IMR-90 (cell line): ENCODE results near the gene CMTR1. TPM values are rescaled to one million over a fixed set of nuclear protein-coding genes. Genes with fewer than 3 reads are reported as not detected.

Experiments
- ATAC-seq: fragments of 200-7000 bp; cut with Tn5 transposase; 2 replicates; pipeline ENCODE4 v1.9.1; 2020; ENCODE audit warnings: low read depth, mild to moderate bottlenecking, moderate library complexity
- BruUV-seq: library from RNA; stranded (reverse); fragments of 400-500 nt; replicated peaks from 2 replicates; lab custom pipeline; 2021; lab: Mats Ljungman, UMichigan
- CTCF ChIA-PET: fragments of 300-600 bp; formaldehyde crosslinking; extraction: SDS; loops from one replicate; lab custom pipeline; 2021; ENCODE audit warnings: antibody characterized with exemption; lab: Yijun Ruan, JAX
- POLR2A ChIA-PET: fragments of 300-600 bp; sonication (Branson Sonifier 250); formaldehyde crosslinking; loops from one replicate; lab custom pipeline; 2022; ENCODE audit warnings: antibody characterized with exemption; ENCODE audit not compliant: unreplicated experiment; lab: Charles Lee
- DNase-seq: peaks from one replicate; pipeline ENCODE4 v3.0.0; 2013
- H2AFZ ChIP-seq: replicated peaks from 2 replicates; pipeline ENCODE3; 2013; ENCODE audit warnings: low read length, mild to moderate bottlenecking; ENCODE audit not compliant: poor library complexity
- H2AK5ac ChIP-seq: 2 replicates; pipeline ENCODE4 v1.6.1; 2013; ENCODE audit warnings: low read depth, low read length, inconsistent platforms
- H2AK9ac ChIP-seq: replicated peaks from 2 replicates; pipeline ENCODE3; 2013; ENCODE audit warnings: mild to moderate bottlenecking, low read depth, low read length, moderate library complexity; ENCODE audit not compliant: poor library complexity
- H2BK120ac ChIP-seq: 2 replicates; pipeline ENCODE4 v1.6.1; 2013; ENCODE audit warnings: low read depth, low read length, inconsistent platforms
- H2BK15ac ChIP-seq: 3 replicates; pipeline ENCODE4 v1.6.1; 2013; ENCODE audit warnings: low read depth, low read length, inconsistent platforms
- H2BK20ac ChIP-seq: 2 replicates; pipeline ENCODE4 v1.6.1; 2013; ENCODE audit warnings: low read depth, mild to moderate bottlenecking, inconsistent platforms, low read length, moderate library complexity
- H2BK5ac ChIP-seq: 2 replicates; pipeline ENCODE4 v1.6.1; 2013; ENCODE audit warnings: mild to moderate bottlenecking, low read depth, low read length, inconsistent platforms; ENCODE audit not compliant: poor library complexity, severe bottlenecking
- H3K14ac ChIP-seq: replicated peaks from 2 replicates; pipeline ENCODE4 v1.6.1; 2013; ENCODE audit warnings: low read depth, low read length, inconsistent platforms
- H3K18ac ChIP-seq: 2 replicates; pipeline ENCODE4 v1.6.1; 2013; ENCODE audit warnings: low read depth, low read length, control low read depth
- H3K23ac ChIP-seq: 2 replicates; pipeline ENCODE4 v1.6.1; 2013; ENCODE audit warnings: low read depth, low read length, inconsistent platforms
- H3K27ac ChIP-seq: 2 replicates; pipeline ENCODE4 v1.5.1; 2013; ENCODE audit warnings: mild to moderate bottlenecking, control low read depth, low read length; ENCODE audit not compliant: insufficient read depth
- H3K27me3 ChIP-seq: 2 replicates; pipeline ENCODE4 v1.6.1; 2013; ENCODE audit warnings: low read length; ENCODE audit not compliant: control insufficient read depth, insufficient read depth
- H3K36me3 ChIP-seq: 2 replicates; pipeline ENCODE4 v1.6.1; 2013; ENCODE audit warnings: low read length, mixed read lengths; ENCODE audit not compliant: control insufficient read depth, insufficient read depth
- H3K4ac ChIP-seq: 2 replicates; pipeline ENCODE4 v1.6.1; 2013; ENCODE audit warnings: low read depth, low read length, inconsistent platforms
- H3K4me1 ChIP-seq: 2 replicates; pipeline ENCODE4 v1.6.1; 2013; ENCODE audit warnings: low read length, mixed read lengths; ENCODE audit not compliant: control insufficient read depth, insufficient read depth
- H3K4me2 ChIP-seq: 2 replicates; pipeline ENCODE4 v1.6.1; 2013; ENCODE audit warnings: low read depth, mild to moderate bottlenecking, control low read depth, low read length, moderate library complexity
- H3K4me3 ChIP-seq: 2 replicates; pipeline ENCODE4 v1.5.1; 2013; ENCODE audit warnings: low read depth, mild to moderate bottlenecking, control low read depth, low read length, moderate library complexity; ENCODE audit not compliant: insufficient read depth
- H3K56ac ChIP-seq: 2 replicates; pipeline ENCODE4 v1.6.1; 2013; ENCODE audit warnings: low read length, inconsistent platforms; ENCODE audit not compliant: insufficient read depth; ENCODE audit errors: extremely low read depth
- H3K79me1 ChIP-seq, 2 experiments: 2 replicates each; pipeline ENCODE4 v1.6.1; 2013; ENCODE audit warnings: low read length in 2 of 2, inconsistent platforms in 1 of 2, low read depth in 1 of 2
- H3K9ac ChIP-seq: 2 replicates; pipeline ENCODE4 v1.6.1; 2013; ENCODE audit warnings: low read depth, low read length, control low read depth
- H3K9me1 ChIP-seq: 2 replicates; pipeline ENCODE4 v1.6.1; 2013; ENCODE audit warnings: low read length, inconsistent platforms; ENCODE audit not compliant: insufficient read depth
- H3K9me3 ChIP-seq: 2 replicates; pipeline ENCODE4 v1.6.1; 2013; ENCODE audit warnings: low read length; ENCODE audit not compliant: control insufficient read depth, insufficient read depth
- H4K20me1 ChIP-seq: 2 replicates; pipeline ENCODE4 v1.6.1; 2013; ENCODE audit warnings: low read length, inconsistent platforms; ENCODE audit not compliant: insufficient read depth
- H4K5ac ChIP-seq: 2 replicates; pipeline ENCODE4 v1.6.1; 2013; ENCODE audit warnings: mild to moderate bottlenecking, low read depth, low read length, control low read depth
- H4K8ac ChIP-seq, 2 experiments: 2 replicates each; pipeline ENCODE4 v1.6.1; 2013; ENCODE audit warnings: low read depth in 2 of 2, low read length in 2 of 2, control low read depth in 1 of 2, inconsistent platforms in 1 of 2
- H4K91ac ChIP-seq: 2 replicates; pipeline ENCODE4 v1.6.1; 2013; ENCODE audit warnings: low read depth, low read length, inconsistent platforms; ENCODE audit not compliant: insufficient read depth
- RCOR1 ChIP-seq: IDR thresholded peaks from 2 replicates; pipeline ENCODE4 v1.6.1; 2012; ENCODE audit warnings: mild to moderate bottlenecking, low read length, improper control_type of control experiment; ENCODE audit not compliant: insufficient replicate concordance
- WGBS, 2 experiments: methylation state at CpG; one replicate each; pipeline versions ENCODE4 v1.1.5 to v1.1.7; 2013; ENCODE audit warnings: missing lambda C conversion rate in 2 of 2; ENCODE audit not compliant: insufficient read length in 1 of 2; ENCODE audit errors: extremely low coverage in 2 of 2; 5-methylcytosine and 5-hydroxymethylcytosine counted together
- dilution Hi-C: fragments of 300-500 bp; cut with HindIII; formaldehyde crosslinking; loops from one replicate; pipeline ENCODE4 v1.14.3; 2018; ENCODE audit warnings: low sequenced_read_pairs; ENCODE audit not compliant: unreplicated experiment
- in situ Hi-C: fragments of 300-500 bp; cut with MboI; formaldehyde crosslinking; loops from 3 replicates; pipeline ENCODE4 v1.14.3; 2019; ENCODE audit warnings: low sequenced_read_pairs, inconsistent platforms, mixed read lengths
- intact Hi-C: fragments of 100-400 bp; cut with micrococcal nuclease; formaldehyde crosslinking; loops from 2 replicates; pipeline ENCODE4 v1.10.0; 2022
- polyA plus RNA-seq, 3 experiments: library from polyadenylated mRNA; depleted of rRNA; stranded (reverse); fragments of >200 nt; gene quantifications; 2 replicates each; pipeline ENCODE4 v1.2.3, GENCODE V29; 2012; ENCODE audit warnings: low replicate concordance in 1 of 3
- total RNA-seq: library from RNA; depleted of rRNA; stranded (reverse); fragments of >200 nt; gene quantifications from 2 replicates; pipeline ENCODE4 v1.2.3, GENCODE V29; 2012
- TF ChIP-seq, protein P1 (sequence below): conservative IDR thresholded peaks from 2 replicates; pipeline ENCODE4 v1.5.1; 2012; ENCODE audit warnings: mild to moderate bottlenecking, low read depth, low read length, improper control_type of control experiment

Gene CMTR1
- total and polyA plus RNA-seq, 2 of the 4 experiments (the other 2 are of a cell fraction) = 22.6 to 30.1 TPM

DNA sequence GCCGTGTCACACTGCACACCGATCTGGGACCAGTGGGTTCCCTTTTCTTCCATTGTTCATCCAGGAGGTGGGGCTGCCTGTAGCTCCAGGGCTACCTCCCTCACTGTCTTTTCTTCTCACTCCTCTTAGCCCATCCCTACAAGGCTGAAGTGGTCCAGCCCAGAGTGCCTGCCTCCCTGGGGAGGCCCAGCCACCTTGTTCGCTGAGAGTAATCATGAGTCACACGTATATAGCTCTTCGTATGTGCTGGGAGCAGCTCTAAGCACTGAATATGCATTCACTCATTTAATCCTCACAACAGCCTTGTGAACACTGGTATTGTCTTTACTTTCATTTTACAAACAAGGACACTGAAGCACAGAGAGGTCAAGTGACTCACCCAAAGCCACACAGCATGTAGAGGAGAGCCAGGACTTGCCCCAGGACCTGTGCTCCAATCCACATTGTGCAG, 81.3 kb downstream of the CMTR1 start:
- POLR2A ChIA-PET = no interaction called here
- H3K27ac ChIP-seq = no peak overlapping the region

More for the DNA sequence above, 81.3 kb downstream of the CMTR1 start:
- H3K18ac ChIP-seq = no peak overlapping the region
- H3K4me1 ChIP-seq = peaks cover 3% of the 10 kb centered on the region; the same call in 1 of the 2 replicates
- H3K36me3 ChIP-seq = no peaks in the 10 kb centered on the region
- no peak overlapping the region for H4K5ac ChIP-seq
- no peak overlapping the region for H2BK15ac ChIP-seq
- dilution Hi-C loops = no loop called here
- no peak overlapping the region for H2AK9ac ChIP-seq
- intact Hi-C loops = no loop called here
- H2BK20ac ChIP-seq = no peak overlapping the region
- no peak overlapping the region for H3K4me3 ChIP-seq
- no peak overlapping the region for H3K56ac ChIP-seq
- H3K4ac ChIP-seq = no peak overlapping the region
- no peaks in the 10 kb centered on the region for H3K9me1 ChIP-seq
- no peak overlapping the region for H2BK120ac ChIP-seq
- WGBS, 2 experiments = 23% methylated on average over 2 of the region's 5 CpGs; no CpG with 5 or more reads in 1 of the 2 experiments
- H2AK5ac ChIP-seq = no peak overlapping the region
- H4K20me1 ChIP-seq = no peaks in the 10 kb centered on the region
- H3K23ac ChIP-seq = no peak overlapping the region
- no peak overlapping the region for H4K91ac ChIP-seq
- DNase-seq (peak; percentile 77), ATAC-seq (peak; percentile 71)
- 0 out of 2 replicates have a peak overlapping the region, but pooled peaks have one; percentile 20 for H3K14ac ChIP-seq
- peak overlapping the region; percentile 9; the same call in 1 of the 2 replicates for H3K4me2 ChIP-seq
- in situ Hi-C loops = no loop called here
- peaks cover 66% of the 10 kb centered on the region for H3K27me3 ChIP-seq
- CTCF ChIA-PET = no interaction called here
- no peak overlapping the region for H3K9ac ChIP-seq
- H4K8ac ChIP-seq = no peak overlapping the region
- peaks cover 2% of the 10 kb centered on the region; the same call in 1 of the 2 replicates for H3K9me3 ChIP-seq
- TF ChIP-seq, protein P1, sequence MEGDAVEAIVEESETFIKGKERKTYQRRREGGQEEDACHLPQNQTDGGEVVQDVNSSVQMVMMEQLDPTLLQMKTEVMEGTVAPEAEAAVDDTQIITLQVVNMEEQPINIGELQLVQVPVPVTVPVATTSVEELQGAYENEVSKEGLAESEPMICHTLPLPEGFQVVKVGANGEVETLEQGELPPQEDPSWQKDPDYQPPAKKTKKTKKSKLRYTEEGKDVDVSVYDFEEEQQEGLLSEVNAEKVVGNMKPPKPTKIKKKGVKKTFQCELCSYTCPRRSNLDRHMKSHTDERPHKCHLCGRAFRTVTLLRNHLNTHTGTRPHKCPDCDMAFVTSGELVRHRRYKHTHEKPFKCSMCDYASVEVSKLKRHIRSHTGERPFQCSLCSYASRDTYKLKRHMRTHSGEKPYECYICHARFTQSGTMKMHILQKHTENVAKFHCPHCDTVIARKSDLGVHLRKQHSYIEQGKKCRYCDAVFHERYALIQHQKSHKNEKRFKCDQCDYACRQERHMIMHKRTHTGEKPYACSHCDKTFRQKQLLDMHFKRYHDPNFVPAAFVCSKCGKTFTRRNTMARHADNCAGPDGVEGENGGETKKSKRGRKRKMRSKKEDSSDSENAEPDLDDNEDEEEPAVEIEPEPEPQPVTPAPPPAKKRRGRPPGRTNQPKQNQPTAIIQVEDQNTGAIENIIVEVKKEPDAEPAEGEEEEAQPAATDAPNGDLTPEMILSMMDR = 0 out of 2 replicates have a peak, but pooled peaks have one; percentile 5
- TF ChIP-seq RCOR1 = no peak
- no peak overlapping the region for H2BK5ac ChIP-seq
- no TSS peak for BruUV-seq
- no peak overlapping the region for H2AFZ ChIP-seq
- H3K79me1 ChIP-seq = no peaks in the 10 kb centered on the region
